Measurements from ENCODE around the gene DMRTA2.

Gene DMRTA2

GRCh38 chr1:50422946-50423669, at the start of gene DMRTA2:
Gene DMRTA2 (minus strand): TSS chr1:50423443. CDS start chr1:50421536, 1,907 bp downstream.
- peaks cover 42% of the 10 kb centered on the region for H3K27me3 ChIP-seq (ENCODE audit: low read depth)
- in situ Hi-C loops (cut with MboI; ENCODE audit: low sequenced_read_pairs): no loop called here
- no peaks in the 10 kb centered on the region for H3K36me3 ChIP-seq (replicated peaks)
- no peaks in the 10 kb centered on the region for H3K9me3 ChIP-seq
- DNase-seq (ENCODE audit: low spot score in 2 of 2): peak; percentile 69 to 86
- H3K4me1 ChIP-seq: peaks cover 5% of the 10 kb centered on the region; the same call in 1 of the 2 replicates
- H3K4me3 ChIP-seq: peak within 1 kb of the TSS; percentile 44

- Histone ChIP-seq H3K9me3 (no peaks in the 10 kb centered on the region), H3K4me3 (no peak overlapping the region), H3K27me3 (ENCODE audit: low read depth) (no peaks in the 10 kb centered on the region), H3K4me1 (no peaks in the 10 kb centered on the region), H3K36me3 (replicated peaks) (no peaks in the 10 kb centered on the region; the same call in 1 of the 2 replicates)
- no peak for DNase-seq (ENCODE audit: low spot score in 2 of 2)
- in situ Hi-C loops (cut with MboI; ENCODE audit: low sequenced_read_pairs): no loop called here
Measured at GRCh38 chr1:50471967-50472366, 48.7 kb upstream of the DMRTA2 start.

DNA sequence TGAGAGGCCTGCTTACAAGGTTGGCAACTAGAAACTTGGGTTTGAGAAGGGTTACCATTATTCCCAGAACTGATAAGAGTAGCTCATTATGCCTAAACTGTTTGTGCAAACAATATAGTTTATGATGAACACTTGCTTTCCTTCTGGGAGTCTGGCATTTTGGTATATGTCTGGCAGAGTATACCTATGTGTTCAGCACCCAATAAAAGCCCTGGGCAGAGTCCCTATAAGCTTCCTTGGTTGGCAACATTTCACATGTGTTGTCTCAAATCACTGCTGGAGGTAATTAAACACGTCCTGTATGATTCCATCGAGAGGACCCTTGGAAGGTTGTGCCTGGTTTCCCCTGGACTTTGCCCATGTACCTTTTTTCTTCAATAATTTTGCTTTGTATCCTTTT, 39.7 kb upstream of the DMRTA2 start:
- H3K4me1 ChIP-seq: no peaks in the 10 kb centered on the region
- H3K36me3 ChIP-seq (replicated peaks): no peaks in the 10 kb centered on the region; the same call in 1 of the 2 replicates
- no peaks in the 10 kb centered on the region for H3K9me3 ChIP-seq
- no peak overlapping the region for H3K4me3 ChIP-seq
- no peak for DNase-seq (ENCODE audit: low spot score in 2 of 2)
- H3K27me3 ChIP-seq (ENCODE audit: low read depth): no peaks in the 10 kb centered on the region
- in situ Hi-C loops (cut with MboI; ENCODE audit: low sequenced_read_pairs): no loop called here

- no peaks in the 10 kb centered on the region for H3K4me1 ChIP-seq
- no peaks in the 10 kb centered on the region; the same call in 1 of the 2 replicates for H3K36me3 ChIP-seq (replicated peaks)
- DNase-seq (ENCODE audit: low spot score in 2 of 2): no peak
- H3K9me3 ChIP-seq: no peaks in the 10 kb centered on the region
- in situ Hi-C loops (cut with MboI; ENCODE audit: low sequenced_read_pairs): no loop called here
- no peaks in the 10 kb centered on the region for H3K27me3 ChIP-seq (ENCODE audit: low read depth)
- no peak overlapping the region for H3K4me3 ChIP-seq
Measured at GRCh38 chr1:50458507-50458906, 35.3 kb upstream of the DMRTA2 start.

DNA sequence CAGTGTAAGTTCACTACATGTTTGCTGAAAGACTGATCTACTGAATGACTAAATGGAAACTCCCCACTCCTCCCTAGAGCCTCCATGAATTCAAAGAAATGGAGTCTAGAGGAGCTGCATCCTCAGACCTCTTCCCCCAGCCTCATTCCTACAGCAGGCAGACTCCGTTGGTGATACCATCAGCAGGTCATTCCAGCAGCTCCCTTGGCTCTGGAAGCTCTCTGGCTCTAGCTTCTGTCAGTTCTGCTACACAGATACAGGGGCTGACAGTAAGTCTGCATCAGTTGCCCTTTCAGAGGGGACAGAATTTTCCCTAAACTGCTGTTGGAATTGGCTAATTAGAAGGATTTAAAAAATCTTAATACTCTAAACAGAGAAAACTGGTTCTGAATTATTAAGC, 31.7 kb upstream of the DMRTA2 start:
- no peak for DNase-seq (ENCODE audit: low spot score in 2 of 2)
- Histone ChIP-seq H3K27me3 (ENCODE audit: low read depth) (no peaks in the 10 kb centered on the region), H3K36me3 (replicated peaks) (no peaks in the 10 kb centered on the region), H3K4me1 (no peaks in the 10 kb centered on the region; the same call in 1 of the 2 replicates), H3K9me3 (no peaks in the 10 kb centered on the region), H3K4me3 (no peak overlapping the region)
- in situ Hi-C loops (cut with MboI; ENCODE audit: low sequenced_read_pairs): no loop called here

DNA sequence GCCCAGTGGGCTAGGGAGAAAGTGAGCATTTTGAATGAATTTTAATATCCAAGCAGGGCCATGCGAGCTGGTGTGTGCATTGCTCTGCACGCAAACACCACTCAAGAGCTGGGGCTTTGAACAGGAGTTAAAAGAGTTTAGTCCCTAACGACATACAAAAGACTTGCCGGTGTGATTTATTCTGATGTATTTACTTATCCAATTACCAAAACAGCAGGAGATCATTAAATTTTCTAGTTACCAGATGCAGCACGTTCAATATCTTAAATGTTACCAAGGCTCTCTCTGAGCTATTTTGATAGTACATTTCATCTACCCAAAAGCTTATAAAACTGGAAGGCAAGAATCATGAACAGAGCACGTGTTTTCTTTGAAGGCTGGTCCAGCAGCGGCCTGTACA, 30.0 kb upstream of the DMRTA2 start:
- no peak for DNase-seq (ENCODE audit: low spot score in 2 of 2)
- H3K9me3 ChIP-seq: no peaks in the 10 kb centered on the region
- no peaks in the 10 kb centered on the region; the same call in 1 of the 2 replicates for H3K4me1 ChIP-seq
- H3K36me3 ChIP-seq (replicated peaks): no peaks in the 10 kb centered on the region
- no peaks in the 10 kb centered on the region for H3K27me3 ChIP-seq (ENCODE audit: low read depth)
- H3K4me3 ChIP-seq: no peak overlapping the region
- in situ Hi-C loops (cut with MboI; ENCODE audit: low sequenced_read_pairs): no loop called here

- in situ Hi-C loops (cut with MboI; ENCODE audit: low sequenced_read_pairs): no loop called here
- DNase-seq (ENCODE audit: low spot score in 2 of 2): no peak
Measured at GRCh38 chr1:50452700-50453099, 29.5 kb upstream of the DMRTA2 start.

GRCh38 chr1:50450861-50451653, 27.8 kb upstream of the DMRTA2 start:
- H3K36me3 ChIP-seq (replicated peaks): no peaks in the 10 kb centered on the region
- no peak overlapping the region for H3K4me3 ChIP-seq
- DNase-seq (ENCODE audit: low spot score in 2 of 2): no peak
- no peaks in the 10 kb centered on the region; the same call in 1 of the 2 replicates for H3K4me1 ChIP-seq
- in situ Hi-C loops (cut with MboI; ENCODE audit: low sequenced_read_pairs): no loop called here
- H3K9me3 ChIP-seq: no peaks in the 10 kb centered on the region
- H3K27me3 ChIP-seq (ENCODE audit: low read depth): no peaks in the 10 kb centered on the region

More at GRCh38 chr1:50452700-50453099, 29.5 kb upstream of the DMRTA2 start:
- H3K36me3 ChIP-seq (replicated peaks): no peaks in the 10 kb centered on the region
- H3K4me1 ChIP-seq: no peaks in the 10 kb centered on the region; the same call in 1 of the 2 replicates
- H3K4me3 ChIP-seq: no peak overlapping the region
- H3K9me3 ChIP-seq: no peaks in the 10 kb centered on the region
- H3K27me3 ChIP-seq (ENCODE audit: low read depth): no peaks in the 10 kb centered on the region

GRCh38 chr1:50447961-50448360, 24.7 kb upstream of the DMRTA2 start:
- no peaks in the 10 kb centered on the region for H3K36me3 ChIP-seq (replicated peaks)
- no peaks in the 10 kb centered on the region; the same call in 1 of the 2 replicates for H3K4me1 ChIP-seq
- H3K27me3 ChIP-seq (ENCODE audit: low read depth): no peaks in the 10 kb centered on the region
- H3K4me3 ChIP-seq: no peak overlapping the region
- in situ Hi-C loops (cut with MboI; ENCODE audit: low sequenced_read_pairs): no loop called here
- H3K9me3 ChIP-seq: no peaks in the 10 kb centered on the region
- DNase-seq (ENCODE audit: low spot score in 2 of 2): no peak

DNA sequence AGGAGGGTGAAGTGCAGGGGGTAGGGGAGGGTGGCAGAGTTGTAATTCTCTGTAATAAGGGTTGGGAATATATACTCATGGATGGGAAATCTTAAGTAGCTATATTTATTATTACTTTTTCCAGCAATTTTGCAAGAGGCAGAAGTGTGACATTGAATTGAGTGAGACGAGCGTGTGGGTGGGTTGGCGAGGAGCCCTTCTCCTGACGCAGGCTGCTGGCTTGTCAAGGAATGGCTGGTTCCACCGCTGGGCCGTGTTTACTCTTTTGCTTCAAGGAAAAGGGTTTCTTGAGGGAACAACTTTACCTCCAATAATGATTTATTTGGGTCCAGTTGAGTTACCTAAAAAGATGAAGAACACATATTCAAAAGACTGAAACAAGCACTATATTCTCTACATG, 17.9 kb upstream of the DMRTA2 start:
- H3K36me3 ChIP-seq (replicated peaks): no peaks in the 10 kb centered on the region
- H3K9me3 ChIP-seq: no peaks in the 10 kb centered on the region
- DNase-seq (ENCODE audit: low spot score in 2 of 2): no peak
- in situ Hi-C loops (cut with MboI; ENCODE audit: low sequenced_read_pairs): no loop called here
- no peaks in the 10 kb centered on the region for H3K4me1 ChIP-seq
- no peak overlapping the region for H3K4me3 ChIP-seq
- H3K27me3 ChIP-seq (ENCODE audit: low read depth): no peaks in the 10 kb centered on the region

- no peak for DNase-seq (ENCODE audit: low spot score in 2 of 2)
- in situ Hi-C loops (cut with MboI; ENCODE audit: low sequenced_read_pairs): no loop called here
Measured at GRCh38 chr1:50438945-50439344, 15.7 kb upstream of the DMRTA2 start.

DNA sequence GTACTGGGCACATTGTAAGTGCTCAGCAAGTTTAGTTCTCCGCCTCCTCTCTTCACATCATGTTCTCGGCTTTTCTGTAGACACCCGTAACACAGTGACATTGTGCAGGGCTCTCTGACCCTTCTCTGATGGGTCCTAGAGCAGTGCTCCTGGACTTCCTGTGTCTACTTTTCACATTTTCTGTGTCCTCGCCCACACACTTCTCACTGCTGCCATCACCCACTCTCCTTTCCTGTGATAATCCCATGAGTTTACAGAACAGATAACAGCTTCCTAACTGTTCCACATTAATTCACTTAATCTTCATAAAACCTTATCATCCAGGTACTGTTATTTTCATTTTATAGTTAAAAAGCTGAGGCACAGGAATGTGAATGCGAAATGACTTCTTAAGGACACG, 13.2 kb upstream of the DMRTA2 start:
- in situ Hi-C loops (cut with MboI; ENCODE audit: low sequenced_read_pairs): no loop called here
- Histone ChIP-seq H3K4me1 (no peaks in the 10 kb centered on the region), H3K27me3 (ENCODE audit: low read depth) (peaks cover 4% of the 10 kb centered on the region), H3K4me3 (no peak overlapping the region), H3K36me3 (replicated peaks) (no peaks in the 10 kb centered on the region), H3K9me3 (no peaks in the 10 kb centered on the region)
- no peak for DNase-seq (ENCODE audit: low spot score in 2 of 2)

More at GRCh38 chr1:50438945-50439344, 15.7 kb upstream of the DMRTA2 start:
- Histone ChIP-seq H3K4me3 (no peak overlapping the region), H3K27me3 (ENCODE audit: low read depth) (no peaks in the 10 kb centered on the region), H3K36me3 (replicated peaks) (no peaks in the 10 kb centered on the region), H3K9me3 (no peaks in the 10 kb centered on the region), H3K4me1 (no peaks in the 10 kb centered on the region)

GRCh38 chr1:50430010-50430405, 6.8 kb upstream of the DMRTA2 start:
- Histone ChIP-seq H3K36me3 (replicated peaks) (no peaks in the 10 kb centered on the region), H3K4me1 (no peaks in the 10 kb centered on the region), H3K4me3 (no peak overlapping the region), H3K9me3 (no peaks in the 10 kb centered on the region), H3K27me3 (ENCODE audit: low read depth) (peaks cover 69% of the 10 kb centered on the region)
- in situ Hi-C loops (cut with MboI; ENCODE audit: low sequenced_read_pairs): no loop called here
- no peak for DNase-seq (ENCODE audit: low spot score in 2 of 2)

All from HAP-1 (cell line).